HG03571 (cell line): ENCODE data around the gene GTPBP4.
"Not testable (repeated sequence)": the region's sequence is repeated elsewhere in the genome, so short reads cannot be mapped to it uniquely, and the experiment has no call there.

Experiments used
- ATAC-seq: cut with Tn5 transposase; IDR thresholded peaks from one replicate; pipeline ENCODE4 v1.9.1; 2021; ENCODE audit not compliant: unreplicated experiment

GTPBP4 gene

DNA sequence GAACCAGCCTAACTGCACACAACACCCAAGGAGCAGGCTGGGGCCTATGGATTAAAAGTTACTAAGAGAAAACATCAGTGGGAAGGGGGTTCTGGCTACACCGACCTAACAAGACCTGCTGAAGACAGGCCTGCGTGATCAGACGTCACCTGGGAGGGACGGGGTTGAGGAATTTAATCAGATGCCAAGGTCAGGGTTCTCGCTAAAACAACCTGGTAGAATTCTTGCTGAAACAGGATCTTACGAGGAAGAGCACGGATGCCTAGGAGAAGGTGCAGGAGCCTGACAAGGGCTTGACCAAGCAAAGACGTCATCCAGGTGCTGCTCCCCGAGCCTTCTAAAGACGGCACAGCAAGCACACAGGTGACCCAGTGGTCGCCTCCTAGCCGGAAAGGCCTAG is 35.9 kb downstream of the GTPBP4 start:
- no peak for ATAC-seq

GRCh38 chr10:1025683-1026082 is 37.4 kb downstream of the GTPBP4 start, which contains the start of gene IDI2:
TSS of gene IDI2 (minus strand) at chr10:1025859. CDS start at chr10:1024723, 1,136 bp downstream.
- ATAC-seq, result no peak

GRCh38 chr10:1026578-1026977 is 38.3 kb downstream of the GTPBP4 start:
- ATAC-seq, result no peak

- ATAC-seq, result no peak
Observed at GRCh38 chr10:1029838-1030237, 41.6 kb downstream of the GTPBP4 start.

DNA sequence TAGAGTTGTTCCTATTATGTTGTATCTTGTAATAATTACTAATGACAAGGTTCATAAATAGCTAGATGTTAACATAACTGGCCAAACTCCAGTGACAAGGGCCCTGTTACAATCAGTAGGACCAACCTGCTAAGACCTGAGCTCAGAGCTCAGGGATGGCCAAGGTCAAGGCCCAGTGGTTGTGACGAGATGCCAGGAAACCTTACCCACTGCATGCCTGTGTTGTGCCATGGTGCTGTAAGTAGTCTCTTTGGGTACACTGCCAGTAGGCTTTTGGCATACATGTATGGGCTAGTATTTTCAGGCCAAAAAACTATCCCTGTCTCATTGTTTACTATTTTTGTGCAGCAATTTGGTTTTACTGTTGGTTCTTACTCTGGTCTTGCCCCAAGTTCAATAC is 45.4 kb downstream of the GTPBP4 start:
- no peak for ATAC-seq

GRCh38 chr10:1034758-1035157 is 46.5 kb downstream of the GTPBP4 start:
- no peak for ATAC-seq

- ATAC-seq, result no peak
Observed at GRCh38 chr10:1035201-1035600, 47.0 kb downstream of the GTPBP4 start.

- ATAC-seq, result peak; percentile 73
Observed at GRCh38 chr10:1036341-1036791, 48.1 kb downstream of the GTPBP4 start.

GRCh38 chr10:1037098-1037497 is 48.9 kb downstream of the GTPBP4 start:
- no peak for ATAC-seq

DNA sequence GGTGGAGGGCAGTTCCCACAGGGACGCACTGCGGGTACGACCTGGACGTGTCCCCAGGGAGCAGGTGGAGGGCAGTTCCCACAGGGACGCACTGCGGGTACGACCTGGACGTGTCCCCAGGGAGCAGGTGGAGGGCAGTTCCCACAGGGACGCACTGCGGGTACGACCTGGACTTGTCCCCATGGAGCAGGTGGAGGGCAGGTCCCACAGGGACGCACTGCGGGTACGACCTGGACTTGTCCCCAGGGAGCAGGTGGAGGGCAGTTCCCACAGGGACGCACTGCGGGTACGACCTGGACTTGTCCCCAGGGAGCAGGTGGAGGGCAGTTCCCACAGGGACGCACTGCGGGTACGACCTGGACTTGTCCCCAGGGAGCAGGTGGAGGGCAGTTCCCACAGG is 50.5 kb downstream of the GTPBP4 start:
- ATAC-seq, result not testable (repeated sequence)

- no peak for ATAC-seq
Observed at GRCh38 chr10:1040133-1040532, 51.9 kb downstream of the GTPBP4 start.

DNA sequence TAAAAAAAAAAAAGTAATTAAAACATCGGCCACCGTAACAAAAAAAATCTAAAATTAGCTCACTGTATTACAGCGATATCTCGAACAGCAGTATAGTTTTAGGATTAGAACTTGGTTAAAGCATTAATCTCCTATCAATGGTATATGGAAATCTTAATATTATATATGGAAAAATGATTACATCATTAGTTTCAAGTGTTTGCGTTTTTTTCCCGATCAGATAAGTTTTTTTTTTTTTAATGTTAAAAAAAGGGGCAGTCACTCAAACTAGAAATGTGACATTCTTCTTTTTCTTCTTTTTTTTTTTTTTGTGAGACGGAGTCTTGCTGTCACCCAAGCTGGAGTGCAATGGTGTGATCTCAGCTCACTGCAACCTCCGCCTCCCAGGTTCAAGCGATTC is 53.3 kb downstream of the GTPBP4 start:
- no peak for ATAC-seq

GRCh38 chr10:1043532-1043995 is 55.3 kb downstream of the GTPBP4 start:
- peak; percentile 53 for ATAC-seq

- ATAC-seq, result no peak
Observed at GRCh38 chr10:1044146-1044545, 55.9 kb downstream of the GTPBP4 start.

DNA sequence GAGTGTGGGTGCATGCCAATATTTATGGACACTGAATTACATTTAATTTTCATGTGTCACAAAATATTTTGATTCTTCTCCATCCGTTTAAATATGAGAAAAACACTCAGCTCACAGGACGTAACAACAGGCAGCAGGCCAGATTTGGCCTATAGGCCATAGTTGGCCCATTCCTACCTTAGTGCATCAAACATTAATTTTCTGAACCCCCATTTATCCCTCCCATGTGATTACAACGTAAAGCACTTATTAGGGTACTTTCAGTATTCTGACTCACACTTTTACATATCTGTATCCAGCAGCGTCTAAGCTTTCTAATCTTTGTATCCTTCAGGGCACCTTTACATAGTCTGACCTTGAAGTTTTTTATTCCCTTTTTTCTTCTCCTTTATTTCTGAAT is 56.7 kb downstream of the GTPBP4 start:
- no peak for ATAC-seq

DNA sequence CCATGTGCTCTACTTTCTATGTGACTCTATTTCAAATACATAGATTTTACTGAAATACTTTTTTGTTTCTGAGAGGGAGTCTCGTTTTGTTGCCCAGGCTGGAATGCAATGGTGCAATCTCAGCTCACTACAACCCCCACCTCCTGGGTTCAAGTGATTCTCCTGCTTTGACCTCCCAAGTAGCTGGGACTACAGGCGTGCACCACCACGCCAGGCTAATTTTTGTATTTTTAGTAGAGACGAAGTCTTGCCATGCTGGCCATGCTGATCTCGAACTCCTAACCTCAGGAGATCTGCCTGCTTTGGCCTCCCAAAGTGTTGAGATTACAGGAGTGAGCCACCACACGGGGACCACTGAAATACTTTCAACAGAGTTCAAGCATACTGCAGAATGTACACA is 57.2 kb downstream of the GTPBP4 start:
- ATAC-seq, result no peak

DNA sequence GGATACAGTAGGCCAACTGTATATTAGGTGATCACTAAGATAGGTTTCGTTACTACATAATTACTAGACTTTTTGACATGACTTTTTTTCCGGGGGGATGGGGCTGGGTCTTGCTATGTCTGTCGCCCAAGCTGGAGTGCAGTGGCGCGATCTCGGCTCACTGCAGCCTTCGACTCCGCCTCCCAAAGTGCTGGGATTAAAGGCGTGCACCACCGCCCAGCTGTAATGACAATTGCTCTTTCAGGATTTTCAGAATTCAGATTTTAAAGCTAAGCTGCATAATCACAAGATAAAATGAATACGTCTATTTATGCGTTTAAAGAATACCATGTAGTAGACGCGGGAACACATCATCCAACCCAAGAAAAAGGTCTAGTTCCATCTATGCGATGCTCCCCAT is 59.7 kb downstream of the GTPBP4 start:
- ATAC-seq, result no peak

DNA sequence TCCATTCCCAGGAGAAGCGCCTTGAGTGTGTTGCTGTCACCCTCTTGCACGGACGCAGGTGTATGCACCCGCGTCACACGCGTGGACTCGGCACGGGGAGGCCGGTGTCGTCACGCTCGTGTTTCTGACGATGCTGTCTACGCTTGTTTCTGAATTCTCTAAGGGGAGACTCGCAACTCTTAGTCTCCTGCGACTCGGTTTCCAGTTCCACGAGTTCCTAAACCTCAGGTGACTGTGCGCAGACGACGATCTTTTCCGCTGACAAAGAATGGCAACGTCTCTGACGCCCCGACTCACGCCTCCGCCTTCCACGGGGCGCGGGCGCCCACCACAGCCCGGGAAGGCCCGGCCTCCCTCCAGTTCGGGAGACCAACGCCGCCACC is 60.1 kb downstream of the GTPBP4 start:
- ATAC-seq, result no peak

GRCh38 chr10:1048732-1049424 is 60.6 kb downstream of the GTPBP4 start, which contains the start of gene IDI1:
TSS of gene IDI1 (minus strand) at chr10:1049119. CDS start at chr10:1049003, 116 bp downstream.
- peak; percentile 75 for ATAC-seq

- no peak for ATAC-seq
Observed at GRCh38 chr10:1049425-1049958, 61.3 kb downstream of the GTPBP4 start.

DNA sequence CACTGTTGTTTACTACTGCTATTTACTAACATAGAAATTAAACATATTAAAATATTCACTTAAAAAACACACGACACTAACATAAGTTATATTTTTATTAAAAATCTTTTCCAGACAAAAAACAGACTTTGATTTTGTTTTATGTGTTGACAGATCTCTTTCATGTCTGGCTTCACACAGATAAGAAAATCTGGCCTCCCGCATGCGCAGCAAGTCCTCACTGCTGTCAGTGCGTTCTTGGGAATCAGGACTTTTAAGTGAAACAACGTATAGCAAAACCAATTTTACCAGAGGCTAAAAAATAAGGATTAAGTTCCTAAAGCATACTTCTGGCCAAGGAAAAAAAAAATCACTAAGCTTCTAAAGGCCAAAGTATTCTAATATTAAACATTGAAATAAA is 61.9 kb downstream of the GTPBP4 start:
- no peak for ATAC-seq

DNA sequence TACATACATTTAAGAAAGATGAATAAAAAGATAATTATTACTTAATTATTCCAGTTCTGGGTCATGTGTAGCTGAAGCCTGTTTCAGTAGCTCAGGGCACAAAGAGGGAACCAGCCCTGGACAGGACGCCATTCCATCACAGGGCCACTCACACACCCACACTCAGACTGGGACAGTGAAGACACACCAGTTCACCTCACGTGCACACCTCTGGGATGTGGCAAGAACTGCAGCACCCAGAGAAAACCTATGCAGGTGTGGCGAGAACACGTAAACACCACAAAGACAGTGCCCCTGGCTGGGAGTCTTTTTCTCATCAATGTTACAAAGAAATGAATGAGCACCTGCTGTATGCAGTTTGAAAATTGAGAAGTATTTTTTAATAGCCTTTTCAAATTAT is 62.3 kb downstream of the GTPBP4 start:
- ATAC-seq, result no peak

DNA sequence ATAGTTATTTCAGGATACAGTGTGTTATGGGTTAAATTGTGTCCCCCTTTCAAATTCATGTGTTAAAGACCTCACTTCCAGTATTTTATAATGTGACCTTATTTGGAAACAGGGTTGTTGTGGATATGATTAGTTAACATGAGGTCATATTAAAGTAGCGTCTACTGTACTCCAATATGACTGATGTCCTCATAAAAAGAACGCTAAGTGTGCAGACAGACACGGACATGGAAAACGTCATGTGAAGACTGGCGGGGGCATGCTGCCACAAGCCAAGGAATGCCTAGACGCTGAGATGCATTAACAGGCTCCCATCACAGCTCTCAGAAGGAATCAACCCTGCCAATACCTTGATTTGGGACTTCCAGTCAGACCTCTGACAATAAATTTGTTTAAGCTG is 66.5 kb downstream of the GTPBP4 start:
- ATAC-seq, result no peak
